Neutrophil (primary cell): ENCODE data around the gene OTOF.

Experiments used
- H3K27ac ChIP-seq: fragments of 200-600 bp; sonication (generic); 2 replicates; pipeline ENCODE4 v1.5.1; 2016; ENCODE audit warnings: mild to moderate bottlenecking, moderate library complexity
- H3K27me3 ChIP-seq: fragments of 200-600 bp; sonication (generic); 2 replicates; pipeline ENCODE4 v1.6.0; 2016; ENCODE audit warnings: mild to moderate bottlenecking
- H3K36me3 ChIP-seq: fragments of 200-600 bp; sonication (generic); 2 replicates; pipeline ENCODE4 v1.5.1; 2017
- H3K4me1 ChIP-seq, 2 experiments: fragments of 200-600 bp in 1 of 2; sonication (generic) in 1 of 2; 1 replicate in 1 of 2; 2 replicates in 1 of 2; pipeline versions ENCODE4 v1.5.1 to v1.6.1; 2013 to 2016; ENCODE audit warnings: low read depth in 1 of 2, low read length in 1 of 2, mild to moderate bottlenecking in 1 of 2, moderate library complexity in 1 of 2; ENCODE audit not compliant: control insufficient read depth in 1 of 2, insufficient read depth in 1 of 2
- H3K4me3 ChIP-seq, 2 experiments: fragments of 200-600 bp in 1 of 2; sonication (generic) in 1 of 2; 1 replicate in 1 of 2; 2 replicates in 1 of 2; pipeline ENCODE4 v1.5.1; 2013 to 2016; ENCODE audit warnings: low read depth in 1 of 2, low read length in 1 of 2, mild to moderate bottlenecking in 1 of 2, moderate library complexity in 1 of 2
- H3K9me3 ChIP-seq: fragments of 200-600 bp; sonication (generic); 2 replicates; pipeline ENCODE4 v1.5.1; 2016
- CTCF ChIP-seq: fragments of 200-600 bp; sonication (generic); IDR thresholded peaks from 2 replicates; pipeline ENCODE4 v1.5.1; 2016; ENCODE audit warnings: antibody characterized with exemption

Gene OTOF

GRCh38 chr2:26503231-26503880 is 25.4 kb upstream of the OTOF start:
- Histone ChIP-seq H3K27ac (no peak overlapping the region), H3K9me3 (no peaks in the 10 kb centered on the region), H3K36me3 (no peaks in the 10 kb centered on the region), H3K4me3 (peak overlapping the region; percentile 33 to 51), H3K4me1 (peaks cover 8 to 10% of the 10 kb centered on the region in 2 experiments), H3K27me3 (peaks cover 31% of the 10 kb centered on the region)
- peak; percentile 56 for TF ChIP-seq CTCF

GRCh38 chr2:26500406-26500805 is 22.5 kb upstream of the OTOF start:
- Histone ChIP-seq H3K36me3 (no peaks in the 10 kb centered on the region), H3K4me1 (peaks cover 8 to 10% of the 10 kb centered on the region in 2 experiments), H3K9me3 (no peaks in the 10 kb centered on the region), H3K27me3 (peaks cover 37% of the 10 kb centered on the region), H3K27ac (no peak overlapping the region), H3K4me3 (no peak overlapping the region)
- TF ChIP-seq CTCF, result no peak

- H3K27me3 ChIP-seq, result peaks cover 13% of the 10 kb centered on the region
- no peaks in the 10 kb centered on the region for H3K9me3 ChIP-seq
- peaks cover 0 to 3% of the 10 kb centered on the region in 2 experiments for H3K4me1 ChIP-seq
- no peak for TF ChIP-seq CTCF
- H3K4me3 ChIP-seq, result no peak overlapping the region
- H3K27ac ChIP-seq, result no peak overlapping the region
- no peaks in the 10 kb centered on the region for H3K36me3 ChIP-seq
Measured at GRCh38 chr2:26495705-26496297, 17.9 kb upstream of the OTOF start.

GRCh38 chr2:26494891-26495290 is 17.0 kb upstream of the OTOF start:
- TF ChIP-seq CTCF, result no peak
- H3K9me3 ChIP-seq, result no peaks in the 10 kb centered on the region
- no peak overlapping the region for H3K27ac ChIP-seq
- H3K27me3 ChIP-seq, result peaks cover 13% of the 10 kb centered on the region
- H3K36me3 ChIP-seq, result no peaks in the 10 kb centered on the region
- peaks cover 0 to 3% of the 10 kb centered on the region in 2 experiments for H3K4me1 ChIP-seq
- no peak overlapping the region for H3K4me3 ChIP-seq

GRCh38 chr2:26494199-26494598 is 16.3 kb upstream of the OTOF start:
- Histone ChIP-seq H3K4me1 (peaks cover 0 to 3% of the 10 kb centered on the region in 2 experiments), H3K27me3 (peaks cover 13% of the 10 kb centered on the region), H3K9me3 (no peaks in the 10 kb centered on the region), H3K36me3 (no peaks in the 10 kb centered on the region), H3K27ac (no peak overlapping the region), H3K4me3 (no peak overlapping the region)
- TF ChIP-seq CTCF, result no peak
